Fibroblast of lung (primary cell): ENCODE results near the gene NMT1.

Experiments
- EZH2 ChIP-seq: IDR thresholded peaks from 2 replicates; pipeline ENCODE4 v1.5.1; 2012; ENCODE audit warnings: low read length, control low read depth, mild to moderate bottlenecking; ENCODE audit errors: missing control alignments
- TF ChIP-seq, protein P1 (sequence below), 2 donors: IDR thresholded peaks in 1 of 2; conservative IDR thresholded peaks in 1 of 2; 1 replicate in 1 of 2; 2 replicates in 1 of 2; pipeline ENCODE4 v1.5.1; 2011 to 2012; ENCODE audit warnings: low read length in 2 of 2, control low read depth in 1 of 2, inconsistent platforms in 1 of 2, low read depth in 1 of 2, mild to moderate bottlenecking in 1 of 2

GRCh38 chr17:45149037-45149668 is 88.0 kb downstream of the NMT1 start:
- TF ChIP-seq, protein P1, sequence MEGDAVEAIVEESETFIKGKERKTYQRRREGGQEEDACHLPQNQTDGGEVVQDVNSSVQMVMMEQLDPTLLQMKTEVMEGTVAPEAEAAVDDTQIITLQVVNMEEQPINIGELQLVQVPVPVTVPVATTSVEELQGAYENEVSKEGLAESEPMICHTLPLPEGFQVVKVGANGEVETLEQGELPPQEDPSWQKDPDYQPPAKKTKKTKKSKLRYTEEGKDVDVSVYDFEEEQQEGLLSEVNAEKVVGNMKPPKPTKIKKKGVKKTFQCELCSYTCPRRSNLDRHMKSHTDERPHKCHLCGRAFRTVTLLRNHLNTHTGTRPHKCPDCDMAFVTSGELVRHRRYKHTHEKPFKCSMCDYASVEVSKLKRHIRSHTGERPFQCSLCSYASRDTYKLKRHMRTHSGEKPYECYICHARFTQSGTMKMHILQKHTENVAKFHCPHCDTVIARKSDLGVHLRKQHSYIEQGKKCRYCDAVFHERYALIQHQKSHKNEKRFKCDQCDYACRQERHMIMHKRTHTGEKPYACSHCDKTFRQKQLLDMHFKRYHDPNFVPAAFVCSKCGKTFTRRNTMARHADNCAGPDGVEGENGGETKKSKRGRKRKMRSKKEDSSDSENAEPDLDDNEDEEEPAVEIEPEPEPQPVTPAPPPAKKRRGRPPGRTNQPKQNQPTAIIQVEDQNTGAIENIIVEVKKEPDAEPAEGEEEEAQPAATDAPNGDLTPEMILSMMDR (conservative IDR thresholded peaks at IDR 0.05 in 1 of 2, IDR thresholded peaks at IDR 0.05 in 1 of 2; ENCODE audit: low read depth in 1 of 2, low read length in 2 of 2): peak; percentile 71 to 86
- TF ChIP-seq EZH2: no peak
